Measurements from ENCODE around the gene LMAN2.
"Not testable (repeated sequence)": the region's sequence is repeated elsewhere in the genome, so short reads cannot be mapped to it uniquely, and the experiment has no call there.

LMAN2 gene

DNA sequence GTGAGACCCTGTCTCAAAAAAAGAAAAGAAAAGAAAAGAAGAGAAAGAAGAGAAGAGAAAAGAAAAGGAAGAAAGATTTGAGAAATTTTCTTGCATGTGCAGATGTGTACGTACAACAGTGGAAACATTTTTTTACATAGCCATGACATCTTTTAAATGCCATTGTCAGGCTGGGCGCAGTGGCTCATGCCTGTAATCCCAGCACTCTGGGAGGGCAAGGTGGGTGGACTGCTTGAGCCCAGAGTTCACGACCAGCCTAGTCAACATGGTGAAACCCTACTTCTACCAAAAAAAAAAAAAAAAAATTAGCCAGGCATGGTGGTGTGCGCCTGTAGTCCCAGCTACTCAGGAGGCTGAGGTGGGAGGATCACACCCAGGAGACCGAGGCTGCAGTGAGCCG is 6.6 kb downstream of the LMAN2 start:
- FAIRE-seq = no peak

DNA sequence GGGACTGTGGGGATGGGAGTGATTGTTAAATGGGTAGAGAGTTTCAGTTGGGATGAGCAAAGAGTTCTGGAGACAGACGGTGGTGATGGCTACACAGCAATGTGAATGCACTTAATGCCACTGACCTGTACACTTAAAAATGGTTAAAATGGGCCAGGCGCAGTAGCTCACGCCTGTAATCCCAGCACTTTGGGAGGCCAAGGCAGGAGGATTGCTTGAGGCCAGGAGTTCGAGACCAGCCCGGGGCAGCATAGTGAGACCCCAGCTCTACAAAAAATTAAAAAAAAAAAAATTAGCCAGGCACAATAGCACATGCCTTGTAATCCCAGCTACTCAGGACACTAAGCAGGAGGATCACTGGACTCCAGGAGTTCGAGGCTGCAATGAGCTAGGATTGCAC is 7.7 kb downstream of the LMAN2 start:
- no peak for FAIRE-seq

- not testable (repeated sequence) for FAIRE-seq
Observed at GRCh38 chr5:177343000-177343399, 8.5 kb downstream of the LMAN2 start.

DNA sequence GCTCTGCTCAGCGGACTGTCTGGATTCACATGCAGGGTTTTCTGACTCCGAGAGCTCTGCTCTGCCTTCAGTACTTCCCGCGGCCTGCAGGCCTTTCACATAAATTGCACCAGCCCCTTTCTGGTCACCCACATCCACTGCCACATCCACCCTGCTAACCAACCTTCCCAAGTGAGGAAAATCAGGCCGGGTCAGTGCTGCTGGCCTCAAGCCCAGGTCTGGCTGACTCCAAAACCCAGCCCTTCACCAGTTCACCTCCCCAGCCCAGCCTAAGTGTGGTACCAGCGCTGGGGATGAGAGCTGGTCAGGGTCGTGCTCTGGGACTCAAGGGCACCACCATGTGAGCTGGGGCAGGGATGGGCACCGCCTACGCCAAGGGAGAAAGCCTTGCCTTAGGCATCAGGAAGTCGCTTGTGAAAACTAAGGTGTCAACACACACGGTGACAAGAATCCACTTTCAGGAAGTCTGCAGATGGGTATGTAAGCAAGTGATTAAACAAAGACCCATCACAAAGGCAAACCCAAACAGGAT is 12.3 kb downstream of the LMAN2 start:
- no peak for FAIRE-seq

- no peak for FAIRE-seq
Observed at GRCh38 chr5:177338251-177339106, 13.0 kb downstream of the LMAN2 start.

DNA sequence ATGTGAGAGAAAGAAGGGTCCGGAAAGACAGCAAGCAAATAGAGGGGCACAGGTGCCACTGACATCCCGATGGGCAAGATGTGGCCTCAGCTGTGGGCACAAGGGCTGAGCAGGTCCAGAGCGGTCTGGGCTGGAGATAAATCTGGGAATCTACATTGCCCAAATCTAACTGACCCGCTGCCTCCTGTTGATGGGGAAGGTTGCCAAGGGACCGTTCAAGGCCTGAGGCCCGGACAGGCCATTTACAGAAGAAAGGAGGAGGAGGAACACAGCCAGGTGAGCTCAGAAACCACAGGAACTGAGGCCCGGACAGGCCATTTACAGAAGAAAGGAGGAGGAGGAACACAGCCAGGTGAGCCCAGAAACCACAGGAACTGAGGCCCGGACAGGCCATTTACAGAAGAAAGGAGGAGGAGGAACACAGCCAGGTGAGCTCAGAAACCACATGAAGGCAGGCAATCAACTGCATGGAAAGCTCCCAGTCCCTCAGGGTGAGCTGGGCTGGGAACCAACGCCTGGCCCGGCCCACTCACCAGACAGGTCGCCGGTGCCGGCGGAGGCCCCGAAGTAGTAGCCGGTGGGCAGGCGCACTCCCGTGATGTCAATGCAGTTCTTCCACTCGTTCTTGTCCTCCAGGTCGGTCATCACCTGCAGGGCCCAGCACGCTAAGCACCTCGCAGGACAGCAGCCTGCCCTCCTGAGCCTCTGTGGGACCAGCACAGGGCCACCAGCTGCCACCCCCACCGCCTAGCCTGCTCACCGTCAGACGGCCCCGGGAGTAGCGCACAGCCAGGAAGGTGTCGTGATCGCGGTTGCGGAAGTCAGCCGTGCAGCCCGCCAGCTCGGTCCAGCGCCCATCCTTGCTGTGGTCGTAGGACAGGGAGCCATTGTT is 14.6 kb downstream of the LMAN2 start:
- no peak for FAIRE-seq

DNA sequence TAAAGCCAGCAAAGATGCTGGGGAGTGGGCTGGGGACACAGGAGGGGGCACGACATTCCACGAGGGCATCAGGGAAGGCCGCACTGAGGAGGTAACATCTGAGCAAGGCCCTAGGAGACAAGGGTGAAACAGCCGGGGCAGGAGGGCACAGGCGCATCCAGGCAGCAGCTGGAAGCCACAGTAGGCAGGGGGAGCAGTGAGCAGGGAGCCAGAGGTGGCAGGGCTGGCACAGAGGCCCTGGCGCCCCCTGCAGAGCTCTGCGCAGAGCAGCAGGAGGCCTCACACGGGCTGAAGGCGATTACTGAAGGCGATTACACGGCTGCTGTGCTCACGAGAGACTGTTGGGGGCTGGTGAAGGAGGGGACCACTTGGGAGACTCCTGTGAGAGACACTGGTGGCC is 15.4 kb downstream of the LMAN2 start:
- FAIRE-seq = no peak

- no peak for FAIRE-seq
Observed at GRCh38 chr5:177335701-177336065, 15.8 kb downstream of the LMAN2 start.

GRCh38 chr5:177334781-177335700 is 16.4 kb downstream of the LMAN2 start:
- no peak for FAIRE-seq

DNA sequence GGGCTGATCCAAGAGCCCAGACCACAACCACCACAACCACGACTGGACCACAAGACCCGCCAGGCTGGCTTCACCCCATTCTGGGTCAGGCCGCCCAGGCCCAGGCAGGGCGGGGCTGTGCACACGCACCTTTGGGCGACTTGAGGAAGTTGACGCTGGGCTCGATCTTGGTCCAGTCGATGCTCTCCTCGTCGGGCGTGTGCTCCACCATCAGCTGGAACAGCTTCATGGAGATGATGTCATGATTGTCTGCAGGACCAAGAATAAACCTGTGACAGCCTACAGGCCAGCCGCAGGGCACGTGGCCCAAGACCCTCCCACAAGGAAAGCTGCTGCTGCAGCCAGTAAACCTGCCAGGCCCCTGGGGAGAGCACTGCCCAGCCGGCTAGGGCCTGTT is 17.3 kb downstream of the LMAN2 start:
- no peak for FAIRE-seq

DNA sequence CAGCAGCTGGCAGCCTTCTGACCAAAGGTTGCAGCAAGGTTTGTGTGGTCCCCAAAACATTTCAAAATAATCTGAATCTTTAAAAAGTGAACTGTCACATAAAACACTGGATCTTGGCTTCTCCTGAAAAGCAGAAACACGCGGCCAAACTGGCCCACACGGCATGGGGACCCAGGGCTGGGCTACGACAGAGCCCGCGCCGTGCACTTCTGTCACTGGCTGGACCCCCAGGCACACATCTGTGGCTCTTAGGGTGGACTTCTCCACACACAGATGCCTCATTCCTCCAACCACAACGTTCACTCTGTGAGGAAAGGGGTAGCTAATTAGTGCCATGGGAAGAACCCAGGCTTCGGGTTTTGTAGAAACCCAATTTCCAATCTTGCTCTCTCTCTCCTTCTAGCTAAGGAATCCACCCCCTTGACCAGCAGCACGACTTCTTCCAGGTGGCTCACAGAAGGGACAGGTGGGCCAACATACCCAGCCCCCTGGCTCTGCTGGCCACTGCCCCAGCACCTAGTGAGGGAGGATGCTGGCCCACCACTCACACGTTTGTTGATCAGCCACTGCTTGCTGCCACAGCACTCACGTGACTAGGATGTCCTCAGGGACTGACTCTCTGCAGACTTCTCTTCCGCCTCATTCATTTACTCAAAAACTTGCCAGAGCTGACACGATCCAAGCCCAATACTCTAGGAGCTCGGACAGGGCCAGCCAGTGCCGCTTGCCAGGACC is 17.9 kb downstream of the LMAN2 start:
- no peak for FAIRE-seq

DNA sequence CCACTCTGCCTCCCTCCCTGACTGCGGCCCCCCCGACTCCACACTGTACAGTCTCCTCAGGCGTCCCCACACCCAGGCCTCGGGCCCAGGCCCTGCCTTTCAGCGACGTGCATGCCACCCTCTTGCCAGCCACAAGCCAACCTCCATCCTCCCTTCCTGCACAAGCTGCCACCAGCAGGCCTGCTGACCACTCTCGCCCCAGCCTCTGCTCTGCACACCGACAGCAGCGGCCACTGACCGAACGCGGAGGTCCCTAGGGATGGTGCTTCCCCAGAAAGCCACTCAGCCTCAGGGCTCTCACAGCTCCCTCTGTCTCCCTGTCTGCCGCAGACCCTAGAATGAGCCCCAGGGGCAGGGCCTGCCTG is 18.6 kb downstream of the LMAN2 start:
- no peak for FAIRE-seq

- no peak for FAIRE-seq
Observed at GRCh38 chr5:177332031-177332895, 19.2 kb downstream of the LMAN2 start.

DNA sequence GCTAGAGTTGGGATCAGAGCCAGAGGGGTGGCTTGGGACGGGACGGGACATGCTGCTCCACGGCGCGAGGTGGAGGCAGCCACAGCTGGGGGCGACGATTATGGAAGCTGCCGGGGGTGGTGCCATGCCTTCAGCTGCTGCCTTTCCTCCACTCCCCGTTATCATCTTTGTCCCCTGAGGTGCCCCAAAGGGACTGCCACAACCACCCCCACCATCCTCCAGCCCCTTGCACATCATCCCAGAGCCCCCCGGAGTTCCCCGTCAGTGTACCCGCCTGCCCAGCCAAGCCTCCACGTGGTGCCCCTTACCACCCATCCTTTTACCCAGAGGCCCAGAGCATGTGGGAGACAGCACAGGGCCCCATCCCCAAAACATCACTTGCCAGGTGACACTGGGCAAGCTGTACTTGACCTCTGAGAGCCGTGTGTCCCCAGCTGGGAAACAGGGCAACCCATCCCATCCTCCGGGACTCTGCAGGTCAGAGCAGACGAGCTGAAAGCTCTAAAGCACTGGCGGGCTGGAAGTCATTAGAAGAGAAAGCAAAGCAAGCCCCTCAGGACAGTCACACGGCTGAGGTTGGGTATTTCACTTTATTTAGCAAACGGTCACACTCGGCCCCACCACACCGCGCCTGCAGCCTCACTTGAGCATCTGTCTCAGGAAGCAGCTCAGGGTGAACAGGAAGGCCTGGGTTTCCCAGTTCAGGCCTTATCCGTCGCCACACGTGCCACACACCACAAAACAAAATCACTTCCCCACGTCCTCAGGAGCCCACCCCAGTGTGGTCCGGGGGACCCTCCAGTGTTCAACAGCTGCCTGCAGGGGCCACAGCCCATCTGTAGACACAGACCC is 20.3 kb downstream of the LMAN2 start:
- FAIRE-seq = no peak

DNA sequence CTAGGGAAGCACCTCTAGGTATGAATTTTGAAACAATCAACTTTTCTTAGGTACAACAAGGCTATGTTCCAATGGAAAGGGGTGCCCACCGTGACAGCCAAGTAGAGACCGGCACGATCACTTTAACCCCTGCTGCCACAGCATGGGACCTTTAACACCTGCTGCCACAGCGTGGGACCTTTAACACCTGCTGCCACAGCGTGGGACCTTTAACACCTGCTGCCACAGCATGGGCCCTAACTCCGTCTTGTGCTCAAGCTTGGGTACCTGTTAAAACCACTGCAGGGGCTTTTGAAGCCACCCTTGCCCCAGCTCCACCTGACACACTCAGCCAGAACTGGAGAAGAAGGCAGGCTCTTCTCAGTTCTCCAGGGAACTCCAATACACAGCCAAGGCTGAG is 21.6 kb downstream of the LMAN2 start:
- FAIRE-seq = no peak

DNA sequence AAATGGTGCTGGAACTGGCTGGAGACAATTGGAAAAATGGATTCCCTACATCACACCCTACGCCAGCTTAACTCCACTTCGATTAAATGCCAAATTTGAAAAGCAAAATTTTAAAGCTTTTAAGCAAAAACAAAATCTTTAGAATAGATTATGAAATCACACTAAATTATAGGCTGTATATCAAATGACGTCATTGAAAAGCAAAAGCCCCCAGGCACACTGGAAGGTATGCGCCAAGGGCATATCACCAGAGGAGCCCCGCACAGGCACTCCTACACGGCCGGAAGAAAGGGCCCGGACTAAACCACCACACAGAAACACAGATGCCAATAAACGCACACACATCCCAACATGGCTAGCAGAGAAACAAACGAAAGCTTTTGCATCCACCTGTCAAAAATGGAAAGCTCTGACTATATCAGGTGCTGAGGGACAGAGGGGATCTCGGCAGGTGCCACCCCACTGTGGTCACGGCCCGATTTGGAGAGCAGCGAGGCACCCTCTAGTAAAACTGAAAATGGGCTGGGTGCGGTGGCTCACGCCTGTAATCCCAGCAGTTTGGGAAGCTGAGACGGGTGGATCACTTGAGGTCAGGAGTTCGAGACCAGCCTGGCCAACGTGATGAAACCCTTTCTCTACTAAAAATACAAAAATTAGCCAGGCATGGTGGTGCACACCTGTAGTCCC is 22.8 kb downstream of the LMAN2 start:
- FAIRE-seq = no peak

GRCh38 chr5:177327539-177328522 is 23.6 kb downstream of the LMAN2 start:
- FAIRE-seq = no peak

DNA sequence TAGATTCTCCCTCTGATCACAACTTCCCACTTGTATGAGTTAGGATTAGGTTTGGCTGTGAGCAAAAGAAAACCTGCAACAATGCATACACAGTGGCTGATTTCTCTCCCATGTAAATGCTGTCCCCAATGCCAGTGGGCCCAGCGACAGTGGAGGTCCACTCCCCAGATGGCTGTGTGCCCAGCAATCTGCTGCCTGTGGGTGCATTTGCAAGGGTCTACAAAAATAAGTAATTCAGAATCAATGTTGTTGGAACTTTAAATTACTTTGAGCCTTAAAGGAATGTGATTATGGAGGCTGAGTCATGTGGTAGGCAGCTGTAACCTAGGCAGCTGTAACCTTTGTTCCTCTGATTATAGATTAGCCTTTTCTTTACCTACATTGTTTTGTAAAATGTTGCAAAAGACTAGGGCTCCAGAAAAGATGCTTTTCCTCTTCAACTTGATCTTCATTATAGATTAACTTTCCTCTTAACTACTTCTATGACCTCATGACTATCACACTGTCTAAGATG is 25.5 kb downstream of the LMAN2 start:
- FAIRE-seq = no peak

All from TTC549 (cell line).